ENCODE data around the gene KCNJ8. TPM values are rescaled to one million over a fixed set of nuclear protein-coding genes. Genes with fewer than 3 reads are reported as not detected.
"Not testable (repeated sequence)": the region's sequence is repeated elsewhere in the genome, so short reads cannot be mapped to it uniquely, and the experiment has no call there.

Gene KCNJ8
- total RNA-seq, 2 experiments from 2014 or later: not detected

GRCh38 chr12:21801522-21802288, 27.2 kb upstream of the KCNJ8 start:
- CTCF ChIA-PET: no interaction called here
- Mint-ChIP-seq H3K27ac (no peak overlapping the region), H3K4me1 (ENCODE audit: low read depth) (no peaks in the 10 kb centered on the region), H3K27me3 (ENCODE audit: low read depth) (peaks cover 2% of the 10 kb centered on the region), H3K9me3 (no peaks in the 10 kb centered on the region), H3K36me3 (ENCODE audit: low read depth) (no peaks in the 10 kb centered on the region), H3K4me3 (no peak overlapping the region)
- intact Hi-C loops (cut with micrococcal nuclease): no loop called here
- no peak for DNase-seq

GRCh38 chr12:21800011-21800410, 25.5 kb upstream of the KCNJ8 start:
- Mint-ChIP-seq H3K4me3 (no peak overlapping the region), H3K36me3 (ENCODE audit: low read depth) (no peaks in the 10 kb centered on the region), H3K9me3 (no peaks in the 10 kb centered on the region), H3K27ac (no peak overlapping the region), H3K27me3 (ENCODE audit: low read depth) (peaks cover 8% of the 10 kb centered on the region), H3K4me1 (ENCODE audit: low read depth) (no peaks in the 10 kb centered on the region)
- no peak for DNase-seq
- CTCF ChIA-PET: no interaction called here
- intact Hi-C loops (cut with micrococcal nuclease): no loop called here

GRCh38 chr12:21797539-21797938, 23.0 kb upstream of the KCNJ8 start:
- CTCF ChIA-PET: no interaction called here
- Mint-ChIP-seq H3K27ac (no peak overlapping the region), H3K4me1 (ENCODE audit: low read depth) (no peaks in the 10 kb centered on the region), H3K9me3 (no peaks in the 10 kb centered on the region), H3K4me3 (no peak overlapping the region), H3K27me3 (ENCODE audit: low read depth) (peaks cover 13% of the 10 kb centered on the region), H3K36me3 (ENCODE audit: low read depth) (no peaks in the 10 kb centered on the region)
- intact Hi-C loops (cut with micrococcal nuclease): no loop called here
- DNase-seq: no peak

GRCh38 chr12:21795648-21796328, 21.3 kb upstream of the KCNJ8 start:
- DNase-seq: no peak
- intact Hi-C loops (cut with micrococcal nuclease): no loop called here
- H3K36me3 Mint-ChIP-seq (ENCODE audit: low read depth): no peaks in the 10 kb centered on the region

GRCh38 chr12:21794807-21795595, 20.5 kb upstream of the KCNJ8 start:
- H3K4me1 Mint-ChIP-seq (ENCODE audit: low read depth); intact Hi-C loops (cut with micrococcal nuclease); H3K36me3 Mint-ChIP-seq (ENCODE audit: low read depth); H3K27ac Mint-ChIP-seq; H3K4me3 Mint-ChIP-seq; H3K9me3 Mint-ChIP-seq; DNase-seq: not testable (repeated sequence)
- H3K27me3 Mint-ChIP-seq (ENCODE audit: low read depth): peaks cover 16% of the 10 kb centered on the region
- CTCF ChIA-PET: interaction anchor here (0.6 kb wide), 3 partner anchors 68 to 693 kb away, joined by 3 to 4 read pairs (median 3); no protein-coding TSS in a partner anchor

More at GRCh38 chr12:21795648-21796328, 21.3 kb upstream of the KCNJ8 start:
- Mint-ChIP-seq H3K27ac (no peak overlapping the region), H3K27me3 (ENCODE audit: low read depth) (peaks cover 14% of the 10 kb centered on the region), H3K9me3 (no peaks in the 10 kb centered on the region), H3K4me1 (ENCODE audit: low read depth) (no peaks in the 10 kb centered on the region), H3K4me3 (no peak overlapping the region)
- CTCF ChIA-PET: interaction anchor here (0.6 kb wide), 1 partner anchor 67 kb away, joined by 4 read pairs; no protein-coding TSS in a partner anchor

GRCh38 chr12:21789687-21790086, 15.2 kb upstream of the KCNJ8 start:
- CTCF ChIA-PET; H3K4me3 Mint-ChIP-seq; DNase-seq; H3K27ac Mint-ChIP-seq; intact Hi-C loops (cut with micrococcal nuclease); H3K9me3 Mint-ChIP-seq; H3K4me1 Mint-ChIP-seq (ENCODE audit: low read depth); H3K36me3 Mint-ChIP-seq (ENCODE audit: low read depth): not testable (repeated sequence)
- peaks cover 12% of the 10 kb centered on the region for H3K27me3 Mint-ChIP-seq (ENCODE audit: low read depth)

GRCh38 chr12:21788089-21788983, 13.8 kb upstream of the KCNJ8 start:
- H3K9me3 Mint-ChIP-seq: no peaks in the 10 kb centered on the region
- H3K36me3 Mint-ChIP-seq (ENCODE audit: low read depth): no peaks in the 10 kb centered on the region
- CTCF ChIA-PET: no interaction called here
- no peak overlapping the region for H3K4me3 Mint-ChIP-seq
- H3K27ac Mint-ChIP-seq: no peak overlapping the region
- H3K27me3 Mint-ChIP-seq (ENCODE audit: low read depth): peaks cover 10% of the 10 kb centered on the region
- intact Hi-C loops (cut with micrococcal nuclease): no loop called here
- no peaks in the 10 kb centered on the region for H3K4me1 Mint-ChIP-seq (ENCODE audit: low read depth)
- no peak for DNase-seq

- CTCF ChIA-PET: interaction anchor here (0.8 kb wide), 1 partner anchor 169 kb away, joined by 5 read pairs; no protein-coding TSS in a partner anchor
Measured at GRCh38 chr12:21786041-21786531, 11.6 kb upstream of the KCNJ8 start.

GRCh38 chr12:21782723-21783122, 8.2 kb upstream of the KCNJ8 start:
- CTCF ChIA-PET; H3K27ac Mint-ChIP-seq; H3K4me1 Mint-ChIP-seq (ENCODE audit: low read depth); H3K36me3 Mint-ChIP-seq (ENCODE audit: low read depth); H3K9me3 Mint-ChIP-seq; H3K27me3 Mint-ChIP-seq (ENCODE audit: low read depth); DNase-seq; H3K4me3 Mint-ChIP-seq; intact Hi-C loops (cut with micrococcal nuclease): not testable (repeated sequence)

More at GRCh38 chr12:21786041-21786531, 11.6 kb upstream of the KCNJ8 start:
- intact Hi-C loops (cut with micrococcal nuclease): no loop called here
- no peak for DNase-seq
- H3K27ac Mint-ChIP-seq: no peak overlapping the region
- peaks cover 4% of the 10 kb centered on the region for H3K27me3 Mint-ChIP-seq (ENCODE audit: low read depth)
- no peaks in the 10 kb centered on the region for H3K36me3 Mint-ChIP-seq (ENCODE audit: low read depth)
- no peaks in the 10 kb centered on the region for H3K4me1 Mint-ChIP-seq (ENCODE audit: low read depth)
- no peaks in the 10 kb centered on the region for H3K9me3 Mint-ChIP-seq
- no peak overlapping the region for H3K4me3 Mint-ChIP-seq

GRCh38 chr12:21780786-21781185, 6.3 kb upstream of the KCNJ8 start:
- Mint-ChIP-seq H3K27me3 (ENCODE audit: low read depth) (peaks cover 18% of the 10 kb centered on the region), H3K9me3 (no peaks in the 10 kb centered on the region), H3K4me1 (ENCODE audit: low read depth) (no peaks in the 10 kb centered on the region), H3K4me3 (no peak overlapping the region), H3K36me3 (ENCODE audit: low read depth) (no peaks in the 10 kb centered on the region), H3K27ac (no peak overlapping the region)
- intact Hi-C loops (cut with micrococcal nuclease): no loop called here
- CTCF ChIA-PET: interaction anchor here (0.6 kb wide), 1 partner anchor 33 kb away, joined by 4 read pairs; no protein-coding TSS in a partner anchor
- no peak for DNase-seq

- CTCF ChIA-PET: interaction anchor here (0.7 kb wide), 1 partner anchor 242 kb away, joined by 3 read pairs; no protein-coding TSS in a partner anchor
- intact Hi-C loops (cut with micrococcal nuclease): loop anchor here (5.0 to 10.0 kb wide), 3 partner anchors 79 to 559 kb away; partner anchors contain the start of gene ST8SIA1
- no peaks in the 10 kb centered on the region for H3K36me3 Mint-ChIP-seq (ENCODE audit: low read depth)
- no peak overlapping the region for H3K27ac Mint-ChIP-seq
- no peak overlapping the region for H3K4me3 Mint-ChIP-seq
- H3K27me3 Mint-ChIP-seq (ENCODE audit: low read depth): peaks cover 39% of the 10 kb centered on the region
- H3K9me3 Mint-ChIP-seq: no peaks in the 10 kb centered on the region
- H3K4me1 Mint-ChIP-seq (ENCODE audit: low read depth): peaks cover 10% of the 10 kb centered on the region
- no peak for DNase-seq
Measured at GRCh38 chr12:21776175-21776574, 1.7 kb upstream of the KCNJ8 start.

Data from activated naive CD4-positive, alpha-beta T cell treated with anti-CD3 and anti-CD28 coated beads for 36 hours (primary cell).